GM23338 (cell line): Measurements from ENCODE around the gene OSBPL1A. TPM values are rescaled to one million over a fixed set of nuclear protein-coding genes. Genes with fewer than 3 reads are reported as not detected.
A peak's percentile ranks its signal among the peaks of the same experiment; 100 is the strongest.

Source experiments
- ATAC-seq: fragments of 200-7000 bp; cut with Tn5 transposase; 3 replicates; pipeline ENCODE4 v1.9.1; 2020
- DNase-seq: peaks from one replicate; pipeline ENCODE4 v3.0.0-alpha.2; 2015; ENCODE audit warnings: low spot score
- H2AFZ ChIP-seq: fragments of 200-600 bp; sonication (generic); 2 replicates; pipeline ENCODE4 v1.8.0; 2016; ENCODE audit warnings: antibody characterized with exemption, mild to moderate bottlenecking, moderate library complexity
- H3F3A ChIP-seq: fragments of 200-600 bp; sonication (generic); replicated peaks from 2 replicates; pipeline ENCODE4 v1.8.0; 2017; ENCODE audit warnings: antibody characterized with exemption, mixed run types, low read depth
- H3K27ac ChIP-seq: fragments of 200-600 bp; sonication (generic); 2 replicates; pipeline ENCODE4 v1.6.1; 2016; ENCODE audit warnings: low read depth
- H3K27me3 ChIP-seq: fragments of 200-600 bp; sonication (generic); 2 replicates; pipeline ENCODE4 v1.8.0; 2016; ENCODE audit warnings: mild to moderate bottlenecking, mixed run types, moderate library complexity; ENCODE audit not compliant: insufficient read depth
- H3K36me3 ChIP-seq: fragments of 200-600 bp; sonication (generic); 2 replicates; pipeline ENCODE4 v1.8.0; 2016; ENCODE audit warnings: mild to moderate bottlenecking; ENCODE audit not compliant: insufficient read depth
- H3K4me1 ChIP-seq: fragments of 200-600 bp; sonication (generic); 2 replicates; pipeline ENCODE4 v1.8.0; 2016; ENCODE audit warnings: mild to moderate bottlenecking, moderate library complexity; ENCODE audit not compliant: insufficient read depth
- H3K4me2 ChIP-seq: fragments of 200-600 bp; sonication (generic); 2 replicates; pipeline ENCODE4 v1.7.1; 2017; ENCODE audit warnings: mixed run types
- H3K4me3 ChIP-seq: fragments of 200-600 bp; sonication (generic); 2 replicates; pipeline ENCODE4 v1.6.1; 2016; ENCODE audit warnings: mixed run types
- H3K79me2 ChIP-seq: fragments of 200-600 bp; sonication (generic); replicated peaks from 2 replicates; pipeline ENCODE4 v1.8.0; 2017; ENCODE audit warnings: mild to moderate bottlenecking; ENCODE audit not compliant: insufficient read depth
- H3K9me2 ChIP-seq: fragments of 200-600 bp; sonication (generic); 2 replicates; pipeline ENCODE4 v1.8.0; 2017; ENCODE audit not compliant: insufficient read depth
- H4K20me1 ChIP-seq: fragments of 200-600 bp; sonication (generic); replicated peaks from 2 replicates; pipeline ENCODE4 v1.8.0; 2017; ENCODE audit warnings: mild to moderate bottlenecking; ENCODE audit not compliant: insufficient read depth
- H3K27ac Mint-ChIP-seq: 2 replicates; pipeline ENCODE4 v1.8.0; 2020; ENCODE audit warnings: inconsistent platforms, mild to moderate bottlenecking, moderate library complexity, mixed read lengths
- H3K27me3 Mint-ChIP-seq: 3 replicates; pipeline ENCODE4 v1.8.0; 2022; ENCODE audit warnings: low read depth, mild to moderate bottlenecking, moderate library complexity, mixed read lengths, inconsistent platforms; ENCODE audit not compliant: insufficient read depth, poor library complexity
- H3K36me3 Mint-ChIP-seq: 3 replicates; pipeline ENCODE4 v1.8.0; 2021; ENCODE audit warnings: low read depth, mild to moderate bottlenecking, inconsistent platforms, moderate library complexity, mixed read lengths
- H3K4me1 Mint-ChIP-seq: 3 replicates; pipeline ENCODE4 v1.8.0; 2020; ENCODE audit warnings: mild to moderate bottlenecking, inconsistent platforms, mixed read lengths
- H3K4me3 Mint-ChIP-seq: 3 replicates; pipeline ENCODE4 v1.8.0; 2021; ENCODE audit warnings: moderate library complexity, mild to moderate bottlenecking, inconsistent platforms, mixed read lengths
- H3K9me3 Mint-ChIP-seq: 3 replicates; pipeline ENCODE4 v1.8.0; 2020; ENCODE audit warnings: moderate library complexity, mild to moderate bottlenecking, inconsistent platforms, mixed read lengths
- CREB1 ChIP-seq: fragments of 250-450 bp; sonication (Bioruptor Pico); IDR thresholded peaks from 2 replicates; pipeline ENCODE4 v1.5.0; 2020; ENCODE audit warnings: low read depth, mild to moderate bottlenecking, moderate library complexity
- CTCF ChIP-seq, 2 experiments: fragments of 200-600 bp in 1 of 2; sonication (generic) in 1 of 2; conservative IDR thresholded peaks; 2 replicates each; pipeline versions ENCODE4 v1.5.1 to v1.6.1; 2016 to 2017; ENCODE audit warnings: antibody characterized with exemption in 2 of 2, low read depth in 2 of 2, mild to moderate bottlenecking in 2 of 2, moderate library complexity in 1 of 2
- ETS1 ChIP-seq: IDR thresholded peaks from 2 replicates; pipeline ENCODE4 v1.6.1; 2016; ENCODE audit warnings: antibody characterized with exemption
- EZH2 ChIP-seq: fragments of 200-600 bp; sonication (generic); IDR thresholded peaks from one replicate; pipeline ENCODE4 v1.8.0; 2017; ENCODE audit warnings: antibody characterized with exemption, mild to moderate bottlenecking, low read depth; ENCODE audit not compliant: unreplicated experiment
- JUNB ChIP-seq: IDR thresholded peaks from one replicate; pipeline ENCODE4 v1.6.1; 2016; ENCODE audit warnings: antibody characterized with exemption; ENCODE audit not compliant: unreplicated experiment
- NANOG ChIP-seq: IDR thresholded peaks from 2 replicates; pipeline ENCODE4 v1.6.1; 2016; ENCODE audit warnings: antibody characterized with exemption, borderline replicate concordance
- POLR2AphosphoS5 ChIP-seq: IDR thresholded peaks from 2 replicates; pipeline ENCODE4 v1.6.1; 2016; ENCODE audit warnings: antibody characterized with exemption, low read depth
- REST ChIP-seq: IDR thresholded peaks from one replicate; pipeline ENCODE4 v1.6.1; 2018; ENCODE audit warnings: antibody characterized with exemption; ENCODE audit not compliant: unreplicated experiment
- STAT1 ChIP-seq: IDR thresholded peaks from one replicate; pipeline ENCODE4 v1.6.1; 2016; ENCODE audit warnings: antibody characterized with exemption; ENCODE audit not compliant: unreplicated experiment
- ZNF114 ChIP-seq: fragments of 250-450 bp; sonication (Bioruptor Pico); IDR thresholded peaks from 2 replicates; pipeline ENCODE4 v1.5.0; 2020; ENCODE audit warnings: mild to moderate bottlenecking, moderate library complexity
- ZNF331 ChIP-seq: fragments of 250-450 bp; sonication (Bioruptor Pico); IDR thresholded peaks from 2 replicates; pipeline ENCODE4 v1.5.0; 2020; ENCODE audit warnings: low read depth, mild to moderate bottlenecking, moderate library complexity
- polyA plus RNA-seq: library from polyadenylated mRNA; unstranded; fragments of >200 nt; fragmentation: Nextera tagmentation; extraction: Ambion mirVana; gene quantifications from 2 replicates; pipeline ENCODE4 v1.2.1, GENCODE V29; 2016
- total RNA-seq: library from RNA; depleted of rRNA; stranded (reverse); fragments of >200 nt; shearing (Covaris generic); gene quantifications from 2 replicates; pipeline ENCODE4 v1.2.3, GENCODE V29; 2014

OSBPL1A gene
- total and polyA plus RNA-seq, 2 experiments from 2014 or later = 55.6 to 71.4 TPM

GRCh38 chr18:24176727-24177416, 220.8 kb downstream of the OSBPL1A start:
- Mint-ChIP-seq H3K9me3 (no peaks in the 10 kb centered on the region), H3K36me3 (peaks cover 22% of the 10 kb centered on the region; the same call in 2 of the 3 replicates), H3K27me3 (no peaks in the 10 kb centered on the region), H3K4me3 (no peak overlapping the region), H3K4me1 (peaks cover 9% of the 10 kb centered on the region; the same call in 2 of the 3 replicates), H3K27ac (0 out of 2 replicates have a peak overlapping the region, but pooled peaks have one; percentile 64)
- ATAC-seq = peak; percentile 95
- Histone ChIP-seq H3K4me2 (no peak overlapping the region), H3K36me3 (no peaks in the 10 kb centered on the region; the same call in 1 of the 2 replicates), H3K79me2 (no peaks in the 10 kb centered on the region), H3K4me1 (no peaks in the 10 kb centered on the region), H3K27ac (0 out of 2 replicates have a peak overlapping the region, but pooled peaks have one; percentile 21), H3F3A (no peaks in the 10 kb centered on the region), H3K4me3 (no peak overlapping the region), H3K9me2 (no peaks in the 10 kb centered on the region), H4K20me1 (no peaks in the 10 kb centered on the region), H3K27me3 (no peaks in the 10 kb centered on the region), H2AFZ (no peak overlapping the region)
- no peak for TF ChIP-seq ZNF114 (CRISPR knock-in tag)
- TF ChIP-seq ZNF331 (CRISPR knock-in tag) = no peak
- TF ChIP-seq ETS1 = no peak
- TF ChIP-seq CREB1 (CRISPR knock-in tag) = peak; percentile 26; the same call in 1 of the 2 replicates
- no peak for TF ChIP-seq EZH2
- peak; percentile 88 to 93 for TF ChIP-seq CTCF (conservative IDR thresholded peaks at IDR 0.05; ENCODE audit: low read depth in 2 of 2)
- peak; percentile 94 for DNase-seq

- Mint-ChIP-seq H3K4me3 (no peak overlapping the region), H3K9me3 (no peaks in the 10 kb centered on the region), H3K36me3 (peaks cover 21% of the 10 kb centered on the region; the same call in 2 of the 3 replicates), H3K27me3 (no peaks in the 10 kb centered on the region), H3K4me1 (peaks cover 3% of the 10 kb centered on the region; the same call in 2 of the 3 replicates), H3K27ac (peak overlapping the region; percentile 21)
- H4K20me1 ChIP-seq = peaks cover 4% of the 10 kb centered on the region; the same call in 1 of the 2 replicates
- no peaks in the 10 kb centered on the region for H3K9me2 ChIP-seq
- no peak overlapping the region for H2AFZ ChIP-seq
- H3K4me1 ChIP-seq = peaks cover 5% of the 10 kb centered on the region; the same call in 1 of the 2 replicates
- H3K36me3 ChIP-seq = no peaks in the 10 kb centered on the region; the same call in 1 of the 2 replicates
- no peaks in the 10 kb centered on the region for H3K79me2 ChIP-seq
- no peak for DNase-seq
- H3F3A ChIP-seq = no peaks in the 10 kb centered on the region
- H3K4me3 ChIP-seq = no peak overlapping the region
- no peaks in the 10 kb centered on the region for H3K27me3 ChIP-seq
- ATAC-seq = no peak
- no peak overlapping the region for H3K27ac ChIP-seq
- no peak overlapping the region for H3K4me2 ChIP-seq
- TF ChIP-seq ZNF114 (CRISPR knock-in tag) (no peak), EZH2 (no peak), REST (no peak), STAT1 (no peak), ETS1 (no peak), POLR2AphosphoS5 (no peak), NANOG (no peak), CTCF (conservative IDR thresholded peaks at IDR 0.05; ENCODE audit: low read depth in 2 of 2) (no peak), JUNB (no peak)
Observed at GRCh38 chr18:24173997-24174396, 223.6 kb downstream of the OSBPL1A start.
